OCI-LY3 (cell line): ENCODE data around the gene ALDOC.

Experiments
- EZH2phosphoT487 ChIP-seq: fragments of 200-600 bp; shearing (Covaris generic); IDR thresholded peaks from 2 replicates; pipeline ENCODE4 v1.6.1; 2018; ENCODE audit warnings: antibody characterized with exemption, mixed run types, low read depth
- TF ChIP-seq, protein P1 (sequence below): fragments of 200-600, 300-600 bp; sonication (generic); IDR thresholded peaks from 2 replicates; pipeline ENCODE4 v1.5.1; 2014; ENCODE audit warnings: antibody characterized with exemption, low read length, low read depth

DNA sequence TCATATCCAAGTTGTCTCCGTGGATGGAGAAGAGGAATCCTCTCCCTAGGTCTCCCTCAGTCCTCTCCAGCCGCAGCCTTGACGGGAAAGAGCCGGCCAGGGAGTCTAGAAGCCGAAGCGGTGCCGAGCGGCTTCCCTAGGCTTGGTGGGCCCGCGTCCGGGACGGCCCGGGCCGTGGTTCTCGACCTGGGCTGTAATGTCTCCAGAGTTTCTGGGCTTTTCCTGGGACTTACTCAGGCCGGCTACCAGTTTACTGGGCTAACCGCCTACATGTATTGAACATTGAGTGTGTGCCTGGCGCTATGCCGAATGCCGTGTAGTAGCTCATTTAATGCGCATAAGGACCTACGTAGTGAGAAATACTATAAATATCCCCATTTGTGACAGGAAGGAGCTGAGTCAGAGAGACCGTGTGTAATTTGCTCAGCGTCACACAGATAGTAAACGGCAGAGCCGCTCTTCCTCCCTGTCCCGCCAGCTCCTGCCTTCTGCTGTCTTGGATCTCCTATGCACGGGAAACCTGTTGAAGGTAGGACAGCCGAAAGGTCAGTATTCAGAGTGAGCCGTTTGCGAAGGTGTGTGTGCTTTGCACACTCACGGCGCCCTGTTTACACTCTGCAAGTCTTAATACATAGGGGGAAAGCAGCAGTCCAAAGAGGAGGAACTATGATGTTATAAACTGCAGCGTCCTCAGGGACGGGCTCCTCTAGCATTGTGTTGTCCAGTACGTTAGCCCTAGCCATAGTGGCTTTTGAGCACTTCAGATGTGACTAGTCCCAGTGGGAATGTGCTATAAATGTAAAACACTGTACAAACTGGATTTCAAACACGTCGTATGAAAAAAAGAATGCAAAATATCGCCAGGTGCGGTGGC lies 22.9 kb upstream of the ALDOC start:
- TF ChIP-seq, protein P1, sequence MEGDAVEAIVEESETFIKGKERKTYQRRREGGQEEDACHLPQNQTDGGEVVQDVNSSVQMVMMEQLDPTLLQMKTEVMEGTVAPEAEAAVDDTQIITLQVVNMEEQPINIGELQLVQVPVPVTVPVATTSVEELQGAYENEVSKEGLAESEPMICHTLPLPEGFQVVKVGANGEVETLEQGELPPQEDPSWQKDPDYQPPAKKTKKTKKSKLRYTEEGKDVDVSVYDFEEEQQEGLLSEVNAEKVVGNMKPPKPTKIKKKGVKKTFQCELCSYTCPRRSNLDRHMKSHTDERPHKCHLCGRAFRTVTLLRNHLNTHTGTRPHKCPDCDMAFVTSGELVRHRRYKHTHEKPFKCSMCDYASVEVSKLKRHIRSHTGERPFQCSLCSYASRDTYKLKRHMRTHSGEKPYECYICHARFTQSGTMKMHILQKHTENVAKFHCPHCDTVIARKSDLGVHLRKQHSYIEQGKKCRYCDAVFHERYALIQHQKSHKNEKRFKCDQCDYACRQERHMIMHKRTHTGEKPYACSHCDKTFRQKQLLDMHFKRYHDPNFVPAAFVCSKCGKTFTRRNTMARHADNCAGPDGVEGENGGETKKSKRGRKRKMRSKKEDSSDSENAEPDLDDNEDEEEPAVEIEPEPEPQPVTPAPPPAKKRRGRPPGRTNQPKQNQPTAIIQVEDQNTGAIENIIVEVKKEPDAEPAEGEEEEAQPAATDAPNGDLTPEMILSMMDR, result no peak
- TF ChIP-seq EZH2phosphoT487, result no peak
